Keratinocyte (primary cell): ENCODE results near the gene ABLIM1. TPM values are rescaled to one million over a fixed set of nuclear protein-coding genes. Genes with fewer than 3 reads are reported as not detected.

ENCODE experiments used
- DNase-seq: peaks from one replicate; pipeline ENCODE4 v3.0.0-alpha.2; 2011; ENCODE audit warnings: low read depth, missing footprints, low spot score
- FAIRE-seq: peaks from 2 replicates; lab custom pipeline; 2011; peaks lifted over from hg19 to GRCh38; lab: Jason Lieb, UNC
- H2AFZ ChIP-seq: 2 replicates; pipeline ENCODE4 v1.6.0; 2012; ENCODE audit warnings: low read length, control low read depth, inconsistent platforms; ENCODE audit not compliant: control insufficient read depth
- H3K27ac ChIP-seq: 2 replicates; pipeline ENCODE4 v1.5.1; 2011; ENCODE audit warnings: low read length; ENCODE audit not compliant: control insufficient read depth, insufficient read depth
- H3K27me3 ChIP-seq: 3 replicates; pipeline ENCODE4 v1.6.0; 2011; ENCODE audit warnings: low read length; ENCODE audit not compliant: control insufficient read depth, insufficient read depth; ENCODE audit errors: extremely low read depth
- H3K36me3 ChIP-seq, 2 experiments: 2 replicates in 1 of 2; 3 replicates in 1 of 2; pipeline ENCODE4 v1.5.1; 2011; ENCODE audit warnings: low read length in 2 of 2, mild to moderate bottlenecking in 1 of 2; ENCODE audit not compliant: control insufficient read depth in 2 of 2, insufficient read depth in 2 of 2; ENCODE audit errors: extremely low read depth in 1 of 2
- H3K4me1 ChIP-seq: 3 replicates; pipeline ENCODE4 v1.5.1; 2011; ENCODE audit warnings: low read length; ENCODE audit not compliant: control insufficient read depth, insufficient read depth; ENCODE audit errors: extremely low read depth
- H3K4me2 ChIP-seq: 3 replicates; pipeline ENCODE4 v1.6.0; 2011; ENCODE audit warnings: low read depth, low read length; ENCODE audit not compliant: control insufficient read depth, insufficient read depth; ENCODE audit errors: extremely low read depth
- H3K4me3 ChIP-seq, 3 experiments: fragments of 200-600 bp in 1 of 3; sonication (generic) in 1 of 3; 2 replicates in 2 of 3; 3 replicates in 1 of 3; pipeline ENCODE4 v1.5.1; 2011 to 2016; ENCODE audit warnings: low read length in 3 of 3, mild to moderate bottlenecking in 3 of 3, control low read depth in 2 of 3, inconsistent platforms in 1 of 3, low read depth in 1 of 3, mixed read lengths in 1 of 3, mixed run types in 1 of 3, moderate library complexity in 1 of 3; ENCODE audit not compliant: control insufficient read depth in 2 of 3, insufficient read depth in 2 of 3; ENCODE audit errors: extremely low read depth in 1 of 3
- H3K79me2 ChIP-seq: 2 replicates; pipeline ENCODE4 v1.6.0; 2012; ENCODE audit warnings: low read length; ENCODE audit not compliant: control insufficient read depth, insufficient read depth
- H3K9ac ChIP-seq: 3 replicates; pipeline ENCODE4 v1.6.0; 2011; ENCODE audit warnings: low read length; ENCODE audit not compliant: control insufficient read depth, insufficient read depth; ENCODE audit errors: extremely low read depth
- H3K9me1 ChIP-seq: 3 replicates; pipeline ENCODE4 v1.6.0; 2011; ENCODE audit warnings: low read length; ENCODE audit not compliant: control insufficient read depth, insufficient read depth; ENCODE audit errors: extremely low read depth
- H3K9me3 ChIP-seq: 2 replicates; pipeline ENCODE4 v1.5.1; 2012; ENCODE audit warnings: low read depth, low read length; ENCODE audit not compliant: control insufficient read depth
- H4K20me1 ChIP-seq: 3 replicates; pipeline ENCODE4 v1.6.0; 2011; ENCODE audit warnings: low read length; ENCODE audit not compliant: control insufficient read depth, insufficient read depth; ENCODE audit errors: extremely low read depth
- EZH2 ChIP-seq: IDR thresholded peaks from one replicate; pipeline ENCODE4 v1.6.1; 2012; ENCODE audit warnings: inconsistent platforms, mild to moderate bottlenecking, low read length, moderate library complexity
- dilution Hi-C: fragments of 300-500 bp; cut with MboI; formaldehyde crosslinking; loops from one replicate; pipeline ENCODE4 v1.7.0; 2020; ENCODE audit warnings: low sequenced_read_pairs; ENCODE audit not compliant: extremely low pct_ligation_motif_present
- polyA plus RNA-seq, 5 experiments: library from polyadenylated mRNA; depleted of rRNA in 3 of 5; stranded (reverse) in 3 of 5; stranded (forward) in 1 of 5; unstranded in 1 of 5; fragments of >200 nt; gene quantifications; 1 replicate in 1 of 5; 2 replicates in 3 of 5; 3 replicates in 1 of 5; pipeline versions ENCODE4 v1.2.1 to v1.2.3, GENCODE V29; 2011 to 2012; ENCODE audit warnings: missing spikeins in 2 of 5, low read depth in 1 of 5, low replicate concordance in 1 of 5
- TF ChIP-seq, protein P1 (sequence below), 3 experiments: IDR thresholded peaks in 1 of 3; conservative IDR thresholded peaks in 1 of 3; optimal IDR thresholded peaks in 1 of 3; 2 replicates in 2 of 3; 3 replicates in 1 of 3; pipeline versions ENCODE3 to v1.5.1; 2011; ENCODE audit warnings: low read length in 3 of 3, mild to moderate bottlenecking in 3 of 3, moderate library complexity in 2 of 3, control low read depth in 1 of 3, inconsistent platforms in 1 of 3; ENCODE audit not compliant: insufficient read depth in 2 of 3; ENCODE audit errors: extremely low read depth in 1 of 3

ABLIM1 gene
- polyA plus RNA-seq, 1 donor (not counting 4 experiments of a cell fraction or from before 2014, with no cell fraction given), result 55.2 TPM

DNA sequence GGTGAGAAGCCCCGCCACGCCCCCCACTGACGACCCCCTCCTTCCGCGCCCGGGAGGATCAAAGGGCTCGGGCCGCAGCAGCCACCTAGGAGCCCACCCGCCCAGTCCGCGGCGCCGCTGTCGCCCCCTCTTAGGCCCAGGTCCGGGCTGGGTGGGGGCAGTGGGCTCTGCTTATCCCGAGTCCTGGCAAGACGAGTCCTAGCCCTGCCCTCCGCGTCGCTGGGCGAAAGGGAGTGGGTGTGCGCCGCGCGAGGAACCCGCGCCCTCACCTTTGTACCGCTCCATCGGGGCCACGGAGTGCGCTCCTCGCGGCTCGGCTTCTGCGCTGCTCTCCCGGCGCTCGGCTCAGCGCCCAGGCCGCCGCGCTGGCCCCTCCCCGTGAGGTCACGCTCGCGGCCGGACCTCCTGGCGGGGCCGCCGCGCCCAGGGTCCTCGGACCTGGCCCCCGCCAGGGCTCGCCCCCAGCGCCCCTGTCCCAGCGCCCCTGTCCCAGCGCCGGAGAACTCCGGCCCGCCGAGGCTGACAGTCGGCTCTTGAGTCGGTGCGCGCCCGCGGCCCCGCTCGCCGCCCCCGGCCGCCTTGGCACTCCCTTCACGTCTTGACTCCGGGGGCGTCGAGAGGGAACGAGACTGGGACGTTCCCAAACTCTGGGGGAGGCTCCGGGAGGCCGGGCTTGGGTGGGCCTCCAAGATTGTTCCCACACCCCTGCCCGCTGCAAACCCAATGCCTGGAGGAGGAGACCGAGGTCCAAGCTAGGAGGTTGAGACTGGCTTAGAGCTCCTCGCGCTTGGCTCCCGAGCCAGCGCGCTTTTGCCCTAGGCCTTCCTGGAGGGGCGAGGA lies 253.7 kb downstream of the ABLIM1 start, which contains the start of gene AFAP1L2:
Gene AFAP1L2, minus strand, starts transcription at position 332 of the 840 bp plus-strand sequence. Its CDS starts 47 bp downstream, at position 285.
- H3K79me2 ChIP-seq, result peaks cover 46% of the 10 kb centered on the region
- H3K27ac ChIP-seq, result peak within 1 kb of the TSS; percentile 83
- DNase-seq, result no peak
- peak within 1 kb of the TSS; percentile 88 for H2AFZ ChIP-seq
- H3K4me3 ChIP-seq, result peak within 1 kb of the TSS; percentile 76 to 96 (median 92)
- peak within 1 kb of the TSS; percentile 83 for H3K9ac ChIP-seq
- no peaks in the 10 kb centered on the region for H4K20me1 ChIP-seq
- H3K9me3 ChIP-seq, result no peaks in the 10 kb centered on the region
- peak within 1 kb of the TSS; percentile 98 for H3K4me2 ChIP-seq
- no peaks in the 10 kb centered on the region for H3K9me1 ChIP-seq
- H3K4me1 ChIP-seq, result peaks cover 50% of the 10 kb centered on the region
- FAIRE-seq, result no peak
- no peaks in the 10 kb centered on the region for H3K27me3 ChIP-seq
- TF ChIP-seq, protein P1, sequence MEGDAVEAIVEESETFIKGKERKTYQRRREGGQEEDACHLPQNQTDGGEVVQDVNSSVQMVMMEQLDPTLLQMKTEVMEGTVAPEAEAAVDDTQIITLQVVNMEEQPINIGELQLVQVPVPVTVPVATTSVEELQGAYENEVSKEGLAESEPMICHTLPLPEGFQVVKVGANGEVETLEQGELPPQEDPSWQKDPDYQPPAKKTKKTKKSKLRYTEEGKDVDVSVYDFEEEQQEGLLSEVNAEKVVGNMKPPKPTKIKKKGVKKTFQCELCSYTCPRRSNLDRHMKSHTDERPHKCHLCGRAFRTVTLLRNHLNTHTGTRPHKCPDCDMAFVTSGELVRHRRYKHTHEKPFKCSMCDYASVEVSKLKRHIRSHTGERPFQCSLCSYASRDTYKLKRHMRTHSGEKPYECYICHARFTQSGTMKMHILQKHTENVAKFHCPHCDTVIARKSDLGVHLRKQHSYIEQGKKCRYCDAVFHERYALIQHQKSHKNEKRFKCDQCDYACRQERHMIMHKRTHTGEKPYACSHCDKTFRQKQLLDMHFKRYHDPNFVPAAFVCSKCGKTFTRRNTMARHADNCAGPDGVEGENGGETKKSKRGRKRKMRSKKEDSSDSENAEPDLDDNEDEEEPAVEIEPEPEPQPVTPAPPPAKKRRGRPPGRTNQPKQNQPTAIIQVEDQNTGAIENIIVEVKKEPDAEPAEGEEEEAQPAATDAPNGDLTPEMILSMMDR (optimal IDR thresholded peaks at IDR 0.05 in 1 of 3, IDR thresholded peaks at IDR 0.05 in 1 of 3, conservative IDR thresholded peaks at IDR 0.05 in 1 of 3; ENCODE audit: extremely low read depth in 1 of 3, insufficient read depth in 2 of 3, low read length in 3 of 3), result no peak
- no peak for TF ChIP-seq EZH2
- no peaks in the 10 kb centered on the region for H3K36me3 ChIP-seq
- dilution Hi-C loops, result no loop called here

GRCh38 chr10:114403541-114404161 lies 254.4 kb downstream of the ABLIM1 start:
- Histone ChIP-seq H3K9ac (peak overlapping the region; percentile 83), H3K79me2 (peaks cover 54% of the 10 kb centered on the region), H2AFZ (peak overlapping the region; percentile 32), H3K4me1 (peaks cover 43% of the 10 kb centered on the region), H3K27ac (peak overlapping the region; percentile 83), H3K9me3 (no peaks in the 10 kb centered on the region), H3K36me3 (peaks cover 4 to 5% of the 10 kb centered on the region in 2 experiments), H4K20me1 (no peaks in the 10 kb centered on the region), H3K4me2 (peak overlapping the region; percentile 98), H3K4me3 (peak overlapping the region; percentile 76 to 96 (median 92)), H3K27me3 (no peaks in the 10 kb centered on the region), H3K9me1 (no peaks in the 10 kb centered on the region)
- dilution Hi-C loops, result no loop called here
- TF ChIP-seq, protein P1 (optimal IDR thresholded peaks at IDR 0.05 in 1 of 3, IDR thresholded peaks at IDR 0.05 in 1 of 3, conservative IDR thresholded peaks at IDR 0.05 in 1 of 3; ENCODE audit: extremely low read depth in 1 of 3, insufficient read depth in 2 of 3, low read length in 3 of 3), result peak; percentile 27 to 48 (median 38)
- no peak for TF ChIP-seq EZH2
- DNase-seq (no peak), FAIRE-seq (no peak)
